HEK293T (cell line): ENCODE results near the gene BZW2.

ENCODE experiments used
- CTBP1 ChIP-seq: fragments of 450-650 bp; IDR thresholded peaks from 2 replicates; pipeline ENCODE4 v1.6.1; 2016; ENCODE audit warnings: borderline replicate concordance
- ELF4 ChIP-seq: fragments of 450-650 bp; IDR thresholded peaks from 2 replicates; pipeline ENCODE4 v1.6.1; 2017; ENCODE audit warnings: antibody characterized with exemption
- FOXA1 ChIP-seq: fragments of 450-650 bp; IDR thresholded peaks from 2 replicates; pipeline ENCODE4 v1.6.1; 2016; ENCODE audit warnings: mild to moderate bottlenecking
- FOXM1 ChIP-seq: fragments of 450-650 bp; IDR thresholded peaks from 2 replicates; pipeline ENCODE4 v1.6.1; 2017; ENCODE audit warnings: mild to moderate bottlenecking, borderline replicate concordance
- HDGF ChIP-seq: fragments of 450-650 bp; IDR thresholded peaks from 2 replicates; pipeline ENCODE4 v1.6.1; 2017; ENCODE audit warnings: antibody characterized with exemption, borderline replicate concordance
- LEF1 ChIP-seq: fragments of 450-650 bp; IDR thresholded peaks from 2 replicates; pipeline ENCODE4 v1.6.1; 2017; ENCODE audit warnings: mild to moderate bottlenecking, borderline replicate concordance
- PKNOX1 ChIP-seq: fragments of 450-650 bp; IDR thresholded peaks from 2 replicates; pipeline ENCODE4 v1.6.1; 2016
- SP1 ChIP-seq: fragments of 450-650 bp; IDR thresholded peaks from 2 replicates; pipeline ENCODE4 v1.6.1; 2017
- SUZ12 ChIP-seq: fragments of 450-650 bp; IDR thresholded peaks from 2 replicates; pipeline ENCODE4 v1.6.1; 2016; ENCODE audit warnings: mild to moderate bottlenecking
- TARDBP ChIP-seq: fragments of 450-650 bp; IDR thresholded peaks from 2 replicates; pipeline ENCODE4 v1.6.1; 2016
- ZNF384 ChIP-seq: fragments of 450-650 bp; IDR thresholded peaks from 2 replicates; pipeline ENCODE4 v1.6.1; 2016

GRCh38 chr7:16657656-16658279 lies 11.8 kb downstream of the BZW2 start:
- TF ChIP-seq TARDBP (no peak), SUZ12 (no peak), LEF1 (no peak), ZNF384 (no peak), HDGF (no peak), PKNOX1 (no peak), ELF4 (no peak), FOXM1 (no peak), SP1 (no peak), FOXA1 (no peak), CTBP1 (no peak)
